SK-N-MC (cell line): ENCODE results near the gene HS1BP3.

Experiments used
- DNase-seq: peaks from one replicate; pipeline ENCODE4 v3.0.0-alpha.2; 2011; ENCODE audit warnings: low read depth, low spot score
- H3K27ac ChIP-seq: fragments of 200-600 bp; sonication (generic); 2 replicates; pipeline ENCODE4 v1.5.1; 2016; ENCODE audit warnings: mixed run types
- H3K36me3 ChIP-seq: fragments of 200-600 bp; sonication (generic); 2 replicates; pipeline ENCODE4 v1.6.1; 2017; ENCODE audit warnings: antibody characterized with exemption, low read length, mixed read lengths; ENCODE audit not compliant: insufficient read depth
- H3K4me3 ChIP-seq: fragments of 200-600 bp; sonication (generic); 2 replicates; pipeline ENCODE4 v1.5.1; 2016
- H3K9ac ChIP-seq: fragments of 200-600 bp; sonication (generic); 2 replicates; pipeline ENCODE4 v1.8.0; 2017; ENCODE audit warnings: mixed run types, mixed read lengths; ENCODE audit not compliant: insufficient read length
- H3K9me3 ChIP-seq: fragments of 200-600 bp; sonication (generic); 2 replicates; pipeline ENCODE4 v1.6.1; 2017; ENCODE audit warnings: low read depth, mild to moderate bottlenecking, antibody characterized with exemption, low read length, moderate library complexity, mixed read lengths
- EZH2 ChIP-seq: fragments of 200-600 bp; sonication (generic); IDR thresholded peaks from one replicate; pipeline ENCODE4 v1.6.1; 2017; ENCODE audit warnings: antibody characterized with exemption
- FOXP2 ChIP-seq: optimal IDR thresholded peaks from 2 replicates; pipeline ENCODE3; 2011; ENCODE audit warnings: mild to moderate bottlenecking, moderate library complexity; ENCODE audit not compliant: insufficient read depth; ENCODE audit errors: extremely low read length, control extremely low read depth
- POLR2AphosphoS5 ChIP-seq: IDR thresholded peaks from 2 replicates; pipeline ENCODE4 v1.6.1; 2012; ENCODE audit warnings: mild to moderate bottlenecking, low read depth, low read length, borderline replicate concordance

HS1BP3 gene

DNA sequence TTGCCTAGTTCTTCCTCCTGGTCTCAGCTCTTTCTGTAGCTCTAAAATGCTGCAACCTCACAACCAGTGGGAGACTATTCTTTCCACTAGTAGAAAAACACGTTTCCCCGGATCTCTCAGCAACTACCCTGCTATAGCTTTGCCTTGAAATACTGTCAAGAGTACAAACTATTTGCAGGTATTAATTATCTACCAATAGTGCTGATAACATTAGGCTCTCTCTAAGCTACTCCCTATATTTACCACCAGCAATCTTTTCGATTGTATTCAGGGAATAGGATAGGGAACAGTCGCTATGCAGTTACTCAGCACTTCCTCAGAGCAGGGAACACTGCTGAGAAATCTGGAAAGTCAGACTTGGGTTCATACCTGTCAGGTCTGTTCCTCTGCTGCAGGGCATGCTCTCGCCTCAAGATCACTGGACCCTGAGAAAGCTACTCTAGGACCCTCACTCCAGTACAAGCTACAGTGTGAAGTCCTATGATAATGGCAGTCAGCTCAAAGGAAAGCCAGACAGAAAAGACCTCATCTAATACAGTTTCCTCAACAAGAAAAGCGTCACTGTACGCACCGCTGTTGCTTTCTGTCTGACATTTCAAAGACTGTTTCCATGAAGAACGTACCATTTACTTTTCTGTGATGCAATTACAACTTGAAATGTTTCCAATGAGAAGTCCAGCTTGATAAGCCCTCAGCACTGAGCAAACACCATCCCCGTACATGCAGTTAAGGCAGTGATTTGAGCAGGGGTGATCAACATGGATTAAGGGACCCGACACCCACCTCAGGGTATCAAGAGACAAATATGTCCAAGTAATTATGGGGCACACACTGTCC lies 38.7 kb upstream of the HS1BP3 start:
- H3K4me3 ChIP-seq = no peak overlapping the region
- DNase-seq = no peak
- TF ChIP-seq FOXP2 (no peak), POLR2AphosphoS5 (no peak)
- no peak overlapping the region for H3K27ac ChIP-seq
- no peak overlapping the region for H3K9ac ChIP-seq
- H3K36me3 ChIP-seq = peaks cover 8% of the 10 kb centered on the region; the same call in 1 of the 2 replicates
- H3K9me3 ChIP-seq = no peaks in the 10 kb centered on the region

DNA sequence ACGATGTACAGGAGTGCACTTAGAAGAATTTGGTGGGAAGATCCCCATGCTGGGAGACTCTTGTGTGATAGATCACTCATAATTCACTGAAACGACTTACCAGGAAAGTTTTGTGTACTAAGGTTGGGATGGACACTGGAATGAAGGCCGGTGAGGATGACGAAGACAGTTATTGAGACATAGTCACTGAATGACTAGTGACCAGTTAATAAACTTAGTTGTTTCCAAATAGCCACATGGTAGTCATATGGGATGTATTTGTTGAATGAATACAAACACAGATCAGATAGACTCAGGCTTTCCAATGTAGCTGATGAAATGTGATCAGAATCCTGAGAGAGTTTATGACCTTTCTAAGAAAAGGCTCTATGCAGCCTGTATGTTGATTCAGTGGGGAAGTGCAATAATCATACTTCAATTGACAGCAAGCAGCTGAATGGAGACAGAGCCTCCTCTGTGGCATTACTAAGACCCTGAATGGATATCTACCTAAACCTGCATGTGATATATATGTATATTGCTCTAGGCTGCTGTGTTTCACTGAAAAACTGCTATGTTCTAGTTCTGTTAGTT lies 36.4 kb upstream of the HS1BP3 start:
- H3K4me3 ChIP-seq = no peak overlapping the region
- H3K9me3 ChIP-seq = no peaks in the 10 kb centered on the region
- H3K9ac ChIP-seq = no peak overlapping the region
- no peak for DNase-seq
- no peak for TF ChIP-seq EZH2
- TF ChIP-seq POLR2AphosphoS5 = no peak
- TF ChIP-seq FOXP2 = no peak
- no peak overlapping the region for H3K27ac ChIP-seq
- peaks cover 8% of the 10 kb centered on the region; the same call in 1 of the 2 replicates for H3K36me3 ChIP-seq

DNA sequence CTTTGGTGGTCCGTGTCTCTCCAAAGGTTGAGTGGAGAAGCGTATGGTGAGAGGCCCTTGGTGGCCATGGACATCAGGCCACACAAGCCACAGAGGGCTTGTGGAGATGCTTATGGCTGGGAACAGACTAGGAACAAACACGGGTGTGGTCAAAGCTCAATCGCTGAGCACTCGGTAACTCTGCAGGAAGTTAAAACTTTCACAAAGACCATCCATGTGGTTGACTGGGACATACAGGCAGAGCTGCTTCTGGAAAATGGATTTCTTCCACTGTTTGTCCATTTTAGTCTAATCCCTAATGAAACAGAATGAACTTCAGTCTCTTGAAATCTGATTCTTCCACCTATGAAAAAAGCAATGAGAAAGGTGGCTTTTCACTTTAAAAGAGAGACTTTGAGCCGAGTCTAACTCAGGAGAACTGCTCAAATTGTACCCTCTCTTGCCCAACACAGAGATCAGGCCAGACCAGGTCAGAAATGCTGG lies 33.7 kb upstream of the HS1BP3 start:
- TF ChIP-seq POLR2AphosphoS5 (no peak), FOXP2 (no peak), EZH2 (no peak)
- Histone ChIP-seq H3K4me3 (no peak overlapping the region), H3K36me3 (peaks cover 8% of the 10 kb centered on the region; the same call in 1 of the 2 replicates), H3K9me3 (no peaks in the 10 kb centered on the region), H3K9ac (no peak overlapping the region), H3K27ac (no peak overlapping the region)
- no peak for DNase-seq

DNA sequence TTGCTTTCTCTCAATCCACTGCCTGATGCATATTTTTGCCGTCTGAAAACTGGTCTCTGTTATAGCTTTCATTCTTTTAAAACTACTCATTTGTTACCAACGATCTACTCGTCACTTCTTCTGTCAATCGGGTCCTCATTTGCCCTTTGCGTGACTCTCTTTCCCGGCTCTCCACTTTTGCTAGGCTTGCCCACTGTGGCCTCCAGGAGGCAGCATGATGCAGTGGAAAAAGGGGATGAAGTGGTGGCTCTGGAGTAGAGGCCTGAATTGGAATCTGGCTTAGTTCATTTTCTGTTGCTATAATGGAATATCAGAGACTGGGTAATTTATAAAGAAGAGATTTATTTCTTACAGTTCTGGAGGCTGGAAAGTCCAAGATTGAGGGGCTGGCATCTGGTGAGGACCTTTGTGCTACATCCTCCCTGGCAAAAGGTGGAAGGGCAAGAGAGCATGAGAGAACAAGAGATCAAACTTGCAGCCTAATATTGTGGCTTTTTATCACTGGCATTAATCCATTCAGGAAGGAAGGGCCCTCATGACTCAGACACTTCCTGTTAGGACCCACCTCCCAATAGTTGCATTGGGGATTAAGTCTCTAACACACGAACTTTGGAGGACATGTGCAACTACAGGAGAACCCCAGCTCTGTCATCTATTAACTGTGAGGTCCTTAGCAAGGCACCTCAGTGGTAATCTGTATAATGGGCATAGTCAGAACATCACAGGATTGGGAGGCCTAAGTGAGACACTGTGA lies 31.4 kb upstream of the HS1BP3 start:
- H3K9ac ChIP-seq = no peak overlapping the region
- no peak overlapping the region for H3K4me3 ChIP-seq
- H3K36me3 ChIP-seq = peaks cover 8% of the 10 kb centered on the region; the same call in 1 of the 2 replicates

DNA sequence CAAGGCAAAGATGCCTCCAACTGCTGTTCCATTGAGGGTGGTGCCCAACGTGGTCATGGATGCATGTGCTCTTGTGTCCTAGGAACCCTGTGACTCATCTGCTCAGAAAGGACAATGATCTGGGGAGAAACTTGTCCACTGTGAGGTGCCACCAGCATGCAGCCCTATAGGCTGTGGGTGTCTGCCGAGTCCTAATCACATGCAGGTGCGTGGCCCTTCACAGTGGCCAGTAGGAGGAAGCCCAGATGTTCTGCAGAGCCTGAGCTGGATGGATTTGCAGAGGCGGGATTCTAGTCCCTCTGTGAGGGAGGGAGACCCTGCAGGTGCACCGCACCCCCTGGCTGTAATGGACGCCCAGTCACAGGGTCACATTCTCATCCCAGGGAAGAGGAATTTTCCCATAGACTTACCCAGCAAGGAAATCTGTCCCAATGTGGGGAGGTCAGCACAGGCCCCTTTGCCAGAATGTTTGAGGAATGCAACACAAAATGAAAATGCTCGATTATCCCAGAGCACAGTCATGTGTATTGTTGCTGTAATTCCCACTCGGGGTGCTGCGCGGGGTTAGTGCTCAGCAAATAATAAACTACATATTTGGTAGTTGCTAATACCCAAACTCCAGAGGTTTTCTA lies 30.0 kb upstream of the HS1BP3 start:
- H3K27ac ChIP-seq = no peak overlapping the region
- no peak overlapping the region for H3K4me3 ChIP-seq
- no peak overlapping the region for H3K9ac ChIP-seq
- H3K9me3 ChIP-seq = no peaks in the 10 kb centered on the region
- TF ChIP-seq FOXP2 = no peak
- no peak for TF ChIP-seq POLR2AphosphoS5
- TF ChIP-seq EZH2 = no peak
- DNase-seq = no peak
- peaks cover under 1% of the 10 kb centered on the region; the same call in 1 of the 2 replicates for H3K36me3 ChIP-seq

More for the DNA sequence above, 31.4 kb upstream of the HS1BP3 start:
- TF ChIP-seq EZH2 = no peak
- TF ChIP-seq POLR2AphosphoS5 = no peak
- no peak for TF ChIP-seq FOXP2
- no peak overlapping the region for H3K27ac ChIP-seq
- H3K9me3 ChIP-seq = no peaks in the 10 kb centered on the region
- no peak for DNase-seq

DNA sequence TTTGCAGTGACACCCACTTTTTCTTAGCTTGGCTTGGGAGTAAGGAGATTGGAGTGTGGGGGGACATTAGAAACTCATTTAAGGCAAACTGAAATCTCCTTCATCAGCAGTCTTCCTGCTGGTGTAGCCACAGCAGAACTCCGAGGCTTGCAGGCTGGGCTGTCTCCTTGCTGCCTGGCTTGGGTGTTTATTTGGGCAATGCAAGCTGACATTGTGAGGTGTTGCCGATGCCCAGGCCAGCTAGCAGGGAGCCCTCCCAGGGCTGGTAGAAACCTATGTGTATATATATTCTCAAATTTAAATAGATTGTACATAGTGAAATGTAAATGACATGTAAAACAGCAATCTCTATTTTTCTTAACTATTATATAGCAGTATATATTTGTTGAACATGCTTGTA lies 27.9 kb upstream of the HS1BP3 start:
- Histone ChIP-seq H3K36me3 (no peaks in the 10 kb centered on the region), H3K9me3 (no peaks in the 10 kb centered on the region), H3K27ac (no peak overlapping the region), H3K9ac (no peak overlapping the region), H3K4me3 (no peak overlapping the region)
- no peak for TF ChIP-seq POLR2AphosphoS5
- no peak for TF ChIP-seq FOXP2
- no peak for TF ChIP-seq EZH2
- no peak for DNase-seq

DNA sequence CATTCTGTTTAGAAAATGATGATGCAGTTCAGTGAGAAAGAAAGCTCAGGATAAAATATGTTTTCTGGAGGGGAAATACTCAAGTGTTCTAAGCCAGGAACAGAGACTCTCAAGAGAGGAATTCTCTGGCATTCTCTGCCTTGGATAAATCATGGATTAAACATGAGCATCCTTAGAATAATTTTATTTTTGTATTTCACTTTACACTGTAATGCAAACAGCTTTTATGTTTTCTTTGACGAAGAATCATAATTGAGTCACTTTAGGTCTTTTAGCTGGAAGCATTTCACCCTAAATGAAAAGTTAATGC lies 27.1 kb upstream of the HS1BP3 start:
- H3K9ac ChIP-seq = no peak overlapping the region
- no peak for DNase-seq
- no peaks in the 10 kb centered on the region for H3K36me3 ChIP-seq
- no peaks in the 10 kb centered on the region for H3K9me3 ChIP-seq
- H3K4me3 ChIP-seq = no peak overlapping the region
- H3K27ac ChIP-seq = no peak overlapping the region
- no peak for TF ChIP-seq EZH2
- TF ChIP-seq POLR2AphosphoS5 = no peak
- no peak for TF ChIP-seq FOXP2

DNA sequence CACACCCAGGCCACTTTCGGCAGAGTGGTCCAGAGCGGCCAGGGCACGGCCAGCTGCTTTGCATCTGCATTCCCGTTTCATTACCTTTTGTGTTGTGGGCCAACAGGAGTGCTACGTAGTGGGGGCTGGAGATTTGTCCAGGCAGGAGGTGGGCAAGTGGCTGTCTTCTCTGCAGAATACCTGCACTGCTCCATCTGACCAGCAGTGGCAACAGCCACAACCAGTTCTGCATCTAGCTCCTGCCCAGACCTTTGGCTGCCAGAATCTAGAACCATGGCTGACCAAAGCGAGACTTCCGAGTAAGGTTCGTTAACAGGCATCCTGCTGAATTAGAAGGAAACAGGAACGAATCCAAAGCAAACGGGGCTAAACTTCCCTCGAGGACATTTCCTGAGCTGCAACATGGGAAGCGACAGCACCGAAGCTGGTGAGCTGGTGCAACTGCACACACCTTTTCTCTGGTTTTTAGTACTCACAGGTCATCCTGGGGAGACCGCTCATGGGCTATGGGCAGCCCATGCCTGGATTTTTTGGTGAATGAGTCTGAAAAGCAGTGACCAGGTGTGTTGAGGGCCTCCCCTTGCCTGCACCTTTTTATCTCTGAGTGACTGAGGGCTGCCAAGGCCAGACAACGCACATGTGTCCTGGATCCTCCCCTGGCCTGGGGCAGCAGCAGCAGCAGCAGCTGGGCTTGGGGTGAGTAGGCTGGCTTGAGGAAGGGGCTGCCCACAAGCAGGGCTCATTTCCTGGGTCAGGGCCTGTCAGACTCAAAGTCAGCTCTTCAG lies 26.6 kb upstream of the HS1BP3 start:
- DNase-seq = no peak
- Histone ChIP-seq H3K9me3 (no peaks in the 10 kb centered on the region), H3K36me3 (no peaks in the 10 kb centered on the region), H3K27ac (no peak overlapping the region), H3K9ac (no peak overlapping the region), H3K4me3 (no peak overlapping the region)
- TF ChIP-seq EZH2 (no peak), POLR2AphosphoS5 (no peak), FOXP2 (no peak)
